ENCODE data around the gene CDH23. TPM values are rescaled to one million over a fixed set of nuclear protein-coding genes. Genes with fewer than 3 reads are reported as not detected.

CDH23 gene
- total RNA-seq, 4 donors from 2014 or later, result 2.9 to 16.1 (median 5.9) TPM

GRCh38 chr10:71846816-71847215 lies 450.1 kb downstream of the CDH23 start:
- intact Hi-C loops (cut with DNase I; ENCODE audit: low total_unique reads), result no loop called here
- 93% methylated on average over 3 of the region's 3 CpGs; no CpG with 5 or more reads in 1 of the 2 donors for WGBS, 2 donors (ENCODE audit: low coverage in 1 of 2)

DNA sequence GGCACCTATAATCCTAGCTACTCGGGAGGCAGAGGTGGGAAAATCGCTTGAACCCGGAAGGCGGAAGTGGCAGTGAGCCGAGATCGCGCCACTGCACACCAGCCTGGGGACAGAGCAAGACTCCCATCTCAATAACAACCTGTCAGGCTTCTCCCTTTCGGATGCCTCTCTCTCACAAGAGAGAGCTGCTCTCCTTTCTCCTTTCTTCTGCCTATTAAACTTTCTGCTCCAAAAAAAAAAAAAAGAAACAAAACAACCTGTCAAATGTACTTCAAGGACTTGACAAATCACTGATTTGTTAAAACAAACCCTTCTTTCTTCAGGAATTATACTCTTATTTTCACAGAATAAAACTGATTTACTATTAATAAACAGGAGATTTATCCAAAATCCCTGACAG lies 450.7 kb downstream of the CDH23 start:
- Histone ChIP-seq H3K27ac (peak overlapping the region in 1 of 4 donors; percentile 14), H3K9me3 (no peaks in the 10 kb centered on the region), H3K36me3 (no peaks in the 10 kb centered on the region), H3K4me3 (no peak overlapping the region), H3K27me3 (no peaks in the 10 kb centered on the region), H3K4me1 (peaks cover 16 to 59% (median 28%) of the 10 kb centered on the region in 4 donors)
- 89% methylated on average over 8 of the region's 8 CpGs; no CpG with 5 or more reads in 1 of the 2 donors for WGBS, 2 donors (ENCODE audit: low coverage in 1 of 2)
- intact Hi-C loops (cut with DNase I; ENCODE audit: low total_unique reads), result no loop called here
- TF ChIP-seq EP300 (IDR thresholded peaks at IDR 0.05; ENCODE audit: low read depth), result no peak
- TF ChIP-seq, protein P1, sequence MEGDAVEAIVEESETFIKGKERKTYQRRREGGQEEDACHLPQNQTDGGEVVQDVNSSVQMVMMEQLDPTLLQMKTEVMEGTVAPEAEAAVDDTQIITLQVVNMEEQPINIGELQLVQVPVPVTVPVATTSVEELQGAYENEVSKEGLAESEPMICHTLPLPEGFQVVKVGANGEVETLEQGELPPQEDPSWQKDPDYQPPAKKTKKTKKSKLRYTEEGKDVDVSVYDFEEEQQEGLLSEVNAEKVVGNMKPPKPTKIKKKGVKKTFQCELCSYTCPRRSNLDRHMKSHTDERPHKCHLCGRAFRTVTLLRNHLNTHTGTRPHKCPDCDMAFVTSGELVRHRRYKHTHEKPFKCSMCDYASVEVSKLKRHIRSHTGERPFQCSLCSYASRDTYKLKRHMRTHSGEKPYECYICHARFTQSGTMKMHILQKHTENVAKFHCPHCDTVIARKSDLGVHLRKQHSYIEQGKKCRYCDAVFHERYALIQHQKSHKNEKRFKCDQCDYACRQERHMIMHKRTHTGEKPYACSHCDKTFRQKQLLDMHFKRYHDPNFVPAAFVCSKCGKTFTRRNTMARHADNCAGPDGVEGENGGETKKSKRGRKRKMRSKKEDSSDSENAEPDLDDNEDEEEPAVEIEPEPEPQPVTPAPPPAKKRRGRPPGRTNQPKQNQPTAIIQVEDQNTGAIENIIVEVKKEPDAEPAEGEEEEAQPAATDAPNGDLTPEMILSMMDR (IDR thresholded peaks at IDR 0.05), result no peak
- TF ChIP-seq POLR2A (IDR thresholded peaks at IDR 0.05), result no peak
- no peak for TF ChIP-seq POLR2AphosphoS5 (IDR thresholded peaks at IDR 0.05)
- in situ Hi-C loops (cut with MboI; ENCODE audit: low pct_ligation_motif_present in 1 of 4, low pct_unique_long_range_greater_than_20kb in 1 of 4, low sequenced_read_pairs in 3 of 4), result no loop called here
- DNase-seq, result no peak

More at GRCh38 chr10:71846816-71847215, 450.1 kb downstream of the CDH23 start:
- Histone ChIP-seq H3K4me1 (peaks cover 16 to 56% (median 28%) of the 10 kb centered on the region in 4 donors), H3K9me3 (no peaks in the 10 kb centered on the region), H3K27ac (no peak overlapping the region), H3K27me3 (no peaks in the 10 kb centered on the region), H3K36me3 (no peaks in the 10 kb centered on the region), H3K4me3 (no peak overlapping the region)
- in situ Hi-C loops (cut with MboI; ENCODE audit: low pct_ligation_motif_present in 1 of 4, low pct_unique_long_range_greater_than_20kb in 1 of 4, low sequenced_read_pairs in 3 of 4), result no loop called here
- TF ChIP-seq POLR2AphosphoS5 (IDR thresholded peaks at IDR 0.05), result no peak
- TF ChIP-seq, protein P1 (IDR thresholded peaks at IDR 0.05), result no peak
- TF ChIP-seq POLR2A (IDR thresholded peaks at IDR 0.05), result no peak
- no peak for TF ChIP-seq EP300 (IDR thresholded peaks at IDR 0.05; ENCODE audit: low read depth)
- DNase-seq, result no peak

- H3K36me3 ChIP-seq, result no peaks in the 10 kb centered on the region
- no peak for TF ChIP-seq POLR2AphosphoS5 (IDR thresholded peaks at IDR 0.05)
- no peak for TF ChIP-seq POLR2A (IDR thresholded peaks at IDR 0.05)
- TF ChIP-seq, protein P1 (IDR thresholded peaks at IDR 0.05), result no peak
- TF ChIP-seq EP300 (IDR thresholded peaks at IDR 0.05; ENCODE audit: low read depth), result no peak
- intact Hi-C loops (cut with DNase I; ENCODE audit: low total_unique reads), result no loop called here
- DNase-seq, result no peak
- in situ Hi-C loops (cut with MboI; ENCODE audit: low pct_ligation_motif_present in 1 of 4, low pct_unique_long_range_greater_than_20kb in 1 of 4, low sequenced_read_pairs in 3 of 4), result no loop called here
- 75 to 82% methylated on average over 10 to 11 of the region's 11 CpGs for WGBS, 2 donors (ENCODE audit: low coverage in 1 of 2)
- H3K4me3 ChIP-seq, result peak overlapping the region in 1 of 4 donors; percentile 92
- no peaks in the 10 kb centered on the region for H3K9me3 ChIP-seq
- H3K27ac ChIP-seq, result peak overlapping the region in 2 of 4 donors; percentile 19 to 98
- peaks cover 16 to 51% (median 24%) of the 10 kb centered on the region in 4 donors for H3K4me1 ChIP-seq
- no peaks in the 10 kb centered on the region for H3K27me3 ChIP-seq
Observed at GRCh38 chr10:71848325-71849275, 451.9 kb downstream of the CDH23 start.

- peak overlapping the region in 2 of 4 donors; percentile 90 to 92 for H3K4me3 ChIP-seq
- in situ Hi-C loops (cut with MboI; ENCODE audit: low pct_ligation_motif_present in 1 of 4, low pct_unique_long_range_greater_than_20kb in 1 of 4, low sequenced_read_pairs in 3 of 4), result no loop called here
Observed at GRCh38 chr10:71849461-71849908, 452.8 kb downstream of the CDH23 start.

More at GRCh38 chr10:71849461-71849908, 452.8 kb downstream of the CDH23 start:
- WGBS, 2 donors (ENCODE audit: low coverage in 1 of 2), result 88 to 96% methylated on average over 17 of the region's 17 CpGs
- no peaks in the 10 kb centered on the region for H3K9me3 ChIP-seq
- DNase-seq, result no peak
- H3K27ac ChIP-seq, result peak overlapping the region in 2 of 4 donors; percentile 96 to 98
- H3K36me3 ChIP-seq, result no peaks in the 10 kb centered on the region
- H3K27me3 ChIP-seq, result no peaks in the 10 kb centered on the region
- TF ChIP-seq POLR2A (IDR thresholded peaks at IDR 0.05), result no peak
- intact Hi-C loops (cut with DNase I; ENCODE audit: low total_unique reads), result no loop called here
- H3K4me1 ChIP-seq, result peaks cover 12 to 51% (median 24%) of the 10 kb centered on the region in 4 donors

Measured in transverse colon (tissue), 4 donors.